Smooth muscle cell (in vitro differentiated cells): Measurements from ENCODE around the gene IDH3B. TPM values are rescaled to one million over a fixed set of nuclear protein-coding genes. Genes with fewer than 3 reads are reported as not detected.

Experiments used
- DNase-seq: peaks from one replicate; lab custom pipeline; 2025; ENCODE audit not compliant: unreplicated experiment; lab: John Stamatoyannopoulos, UW
- H2AFZ ChIP-seq: fragments of 200-600 bp; sonication (generic); 2 replicates; pipeline ENCODE4 v1.6.0; 2016; ENCODE audit warnings: antibody characterized with exemption, low read depth, mild to moderate bottlenecking
- H3F3A ChIP-seq: fragments of 200-600 bp; sonication (generic); 2 replicates; pipeline ENCODE4 v1.6.0; 2017; ENCODE audit warnings: antibody characterized with exemption, low read depth
- H3K27ac ChIP-seq: fragments of 200-600 bp; sonication (generic); 2 replicates; pipeline ENCODE4 v1.5.1; 2016; ENCODE audit warnings: low read depth, mild to moderate bottlenecking
- H3K27me3 ChIP-seq: fragments of 200-600 bp; sonication (generic); 2 replicates; pipeline ENCODE4 v1.6.1; 2016; ENCODE audit warnings: low read depth, mild to moderate bottlenecking
- H3K36me3 ChIP-seq: fragments of 200-600 bp; sonication (generic); 2 replicates; pipeline ENCODE4 v1.5.1; 2016; ENCODE audit warnings: low read depth
- H3K4me1 ChIP-seq: fragments of 200-600 bp; sonication (generic); 2 replicates; pipeline ENCODE4 v1.5.1; 2016; ENCODE audit warnings: low read depth
- H3K4me2 ChIP-seq: fragments of 200-600 bp; sonication (generic); 2 replicates; pipeline ENCODE4 v1.6.0; 2016; ENCODE audit warnings: mild to moderate bottlenecking
- H3K4me3 ChIP-seq: fragments of 200-600 bp; sonication (generic); 2 replicates; pipeline ENCODE4 v1.5.1; 2016; ENCODE audit warnings: mild to moderate bottlenecking
- H3K79me2 ChIP-seq: fragments of 200-600 bp; sonication (generic); 2 replicates; pipeline ENCODE4 v1.6.0; 2016; ENCODE audit warnings: low read depth, mild to moderate bottlenecking
- H3K9ac ChIP-seq: fragments of 200-600 bp; sonication (generic); 2 replicates; pipeline ENCODE4 v1.6.0; 2016; ENCODE audit warnings: low read depth
- H3K9me3 ChIP-seq: fragments of 200-600 bp; sonication (generic); replicated peaks from 2 replicates; pipeline ENCODE4 v1.5.1; 2016; ENCODE audit warnings: low read depth
- H4K20me1 ChIP-seq: fragments of 200-600 bp; sonication (generic); 2 replicates; pipeline ENCODE4 v1.6.0; 2016; ENCODE audit warnings: low read depth
- CTCF ChIP-seq: fragments of 200-600 bp; sonication (generic); IDR thresholded peaks from 2 replicates; pipeline ENCODE4 v1.5.1; 2017; ENCODE audit warnings: borderline replicate concordance, mild to moderate bottlenecking, antibody characterized with exemption; ENCODE audit not compliant: insufficient read depth, poor library complexity, severe bottlenecking
- WGBS: methylation state at CpG from one replicate; pipeline ENCODE4 v1.1.7; 2016; ENCODE audit warnings: low lambda C conversion rate; 5-methylcytosine and 5-hydroxymethylcytosine counted together
- polyA plus RNA-seq: library from polyadenylated mRNA; unstranded; fragments of >200 nt; fragmentation: Nextera tagmentation; extraction: Ambion mirVana; gene quantifications from 2 replicates; pipeline ENCODE4 v1.2.1, GENCODE V29; 2016
- total RNA-seq: library from RNA; depleted of rRNA; stranded (reverse); fragments of >200 nt; gene quantifications from 2 replicates; pipeline ENCODE4 v1.2.3, GENCODE V29; 2014

Gene IDH3B
- total and polyA plus RNA-seq, 2 experiments from 2014 or later = 64.2 to 89.6 TPM

GRCh38 chr20:2616634-2617033 is 47.4 kb downstream of the IDH3B start:
- H3K9me3 ChIP-seq = no peaks in the 10 kb centered on the region
- H4K20me1 ChIP-seq = no peaks in the 10 kb centered on the region
- no peaks in the 10 kb centered on the region for H3K36me3 ChIP-seq
- no peak for TF ChIP-seq CTCF
- H3F3A ChIP-seq = peaks cover 7% of the 10 kb centered on the region
- H3K4me1 ChIP-seq = no peaks in the 10 kb centered on the region
- H3K9ac ChIP-seq = no peak overlapping the region
- peaks cover 4% of the 10 kb centered on the region for H3K27me3 ChIP-seq
- H2AFZ ChIP-seq = no peak overlapping the region
- H3K27ac ChIP-seq = no peak overlapping the region
- no peak for DNase-seq
- no peaks in the 10 kb centered on the region for H3K79me2 ChIP-seq
- no peak overlapping the region for H3K4me2 ChIP-seq
- no peak overlapping the region for H3K4me3 ChIP-seq
- 61% methylated on average over 9 of the region's 9 CpGs for WGBS

GRCh38 chr20:2612073-2612472 is 51.9 kb downstream of the IDH3B start:
- TF ChIP-seq CTCF = no peak
- 72% methylated on average over 3 of the region's 3 CpGs for WGBS
- Histone ChIP-seq H3K4me1 (no peaks in the 10 kb centered on the region), H3K4me2 (no peak overlapping the region), H3K27ac (no peak overlapping the region), H3F3A (no peaks in the 10 kb centered on the region), H3K9ac (no peak overlapping the region), H2AFZ (no peak overlapping the region), H3K4me3 (no peak overlapping the region), H3K36me3 (no peaks in the 10 kb centered on the region), H3K79me2 (no peaks in the 10 kb centered on the region), H3K9me3 (no peaks in the 10 kb centered on the region), H4K20me1 (no peaks in the 10 kb centered on the region), H3K27me3 (peaks cover 4% of the 10 kb centered on the region)
- DNase-seq = no peak

- Histone ChIP-seq H3K4me2 (no peak overlapping the region), H3K27ac (no peak overlapping the region), H3K9ac (no peak overlapping the region), H2AFZ (no peak overlapping the region), H3K4me1 (no peaks in the 10 kb centered on the region), H3K36me3 (no peaks in the 10 kb centered on the region), H3K27me3 (peaks cover 4% of the 10 kb centered on the region), H4K20me1 (no peaks in the 10 kb centered on the region), H3K4me3 (no peak overlapping the region), H3F3A (no peaks in the 10 kb centered on the region), H3K79me2 (no peaks in the 10 kb centered on the region), H3K9me3 (peaks cover 4% of the 10 kb centered on the region)
- WGBS = 62% methylated on average over 6 of the region's 6 CpGs
- TF ChIP-seq CTCF = no peak
- no peak for DNase-seq
Observed at GRCh38 chr20:2610941-2611720, 52.9 kb downstream of the IDH3B start.

GRCh38 chr20:2610326-2610725 is 53.7 kb downstream of the IDH3B start:
- no peaks in the 10 kb centered on the region for H3K79me2 ChIP-seq
- no peak for TF ChIP-seq CTCF

More at GRCh38 chr20:2610326-2610725, 53.7 kb downstream of the IDH3B start:
- Histone ChIP-seq H3F3A (no peaks in the 10 kb centered on the region), H3K36me3 (no peaks in the 10 kb centered on the region), H4K20me1 (no peaks in the 10 kb centered on the region), H3K27ac (no peak overlapping the region), H3K4me2 (no peak overlapping the region), H3K27me3 (peaks cover 4% of the 10 kb centered on the region), H3K9ac (no peak overlapping the region), H3K4me1 (no peaks in the 10 kb centered on the region), H3K4me3 (no peak overlapping the region), H3K9me3 (peaks cover 10% of the 10 kb centered on the region), H2AFZ (no peak overlapping the region)
- WGBS = 73% methylated on average over 6 of the region's 6 CpGs
- DNase-seq = no peak
